GM12801 (cell line): ENCODE measurements around the gene DACH1.

Source experiments
- CTCF ChIP-seq: IDR thresholded peaks from one replicate; pipeline ENCODE4 v1.5.1; 2011; ENCODE audit warnings: control low read depth; ENCODE audit not compliant: insufficient read length; ENCODE audit errors: extremely low read depth

The DACH1 gene

GRCh38 chr13:71499944-71500514 is 367.0 kb downstream of the DACH1 start:
- no peak for TF ChIP-seq CTCF

- no peak for TF ChIP-seq CTCF
Observed at GRCh38 chr13:71499235-71499634, 367.8 kb downstream of the DACH1 start.

GRCh38 chr13:71493189-71493588 is 373.8 kb downstream of the DACH1 start:
- TF ChIP-seq CTCF = no peak

- TF ChIP-seq CTCF = no peak
Observed at GRCh38 chr13:71492346-71492871, 374.6 kb downstream of the DACH1 start.

GRCh38 chr13:71491010-71491409 is 376.0 kb downstream of the DACH1 start:
- no peak for TF ChIP-seq CTCF

GRCh38 chr13:71489041-71489440 is 378.0 kb downstream of the DACH1 start:
- no peak for TF ChIP-seq CTCF

GRCh38 chr13:71488201-71488600 is 378.8 kb downstream of the DACH1 start:
- no peak for TF ChIP-seq CTCF

- no peak for TF ChIP-seq CTCF
Observed at GRCh38 chr13:71485913-71486312, 381.1 kb downstream of the DACH1 start.
